PFSK-1 (cell line): ENCODE data around the gene ARHGAP15.

ENCODE experiments used
- FOXP2 ChIP-seq: optimal IDR thresholded peaks from 2 replicates; pipeline ENCODE3; 2011; ENCODE audit warnings: borderline replicate concordance, control low read depth, inconsistent platforms; ENCODE audit not compliant: insufficient read depth; ENCODE audit errors: extremely low read length, extremely low read depth
- POLR2AphosphoS5 ChIP-seq: IDR thresholded peaks from 2 replicates; pipeline ENCODE4 v1.6.1; 2012; ENCODE audit warnings: low read depth, mild to moderate bottlenecking, control low read depth, low read length, moderate library complexity
- SIN3A ChIP-seq: IDR thresholded peaks from 2 replicates; pipeline ENCODE4 v1.6.1; 2012; ENCODE audit warnings: mild to moderate bottlenecking, low read length, moderate library complexity, borderline replicate concordance; ENCODE audit not compliant: insufficient read depth
- TAF1 ChIP-seq: IDR thresholded peaks from 2 replicates; pipeline ENCODE4 v1.6.1; 2012; ENCODE audit warnings: low read length, control low read depth, borderline replicate concordance; ENCODE audit not compliant: insufficient read depth
- TF ChIP-seq, protein P1 (sequence below), 2 experiments: IDR thresholded peaks; 2 replicates each; pipeline versions ENCODE4 v1.6.1 to v1.8.0; 2011 to 2012; ENCODE audit warnings: low read depth in 2 of 2, low read length in 2 of 2, control low read depth in 1 of 2, inconsistent platforms in 1 of 2, mild to moderate bottlenecking in 1 of 2, moderate library complexity in 1 of 2; ENCODE audit not compliant: insufficient read depth in 1 of 2

ARHGAP15 gene

DNA sequence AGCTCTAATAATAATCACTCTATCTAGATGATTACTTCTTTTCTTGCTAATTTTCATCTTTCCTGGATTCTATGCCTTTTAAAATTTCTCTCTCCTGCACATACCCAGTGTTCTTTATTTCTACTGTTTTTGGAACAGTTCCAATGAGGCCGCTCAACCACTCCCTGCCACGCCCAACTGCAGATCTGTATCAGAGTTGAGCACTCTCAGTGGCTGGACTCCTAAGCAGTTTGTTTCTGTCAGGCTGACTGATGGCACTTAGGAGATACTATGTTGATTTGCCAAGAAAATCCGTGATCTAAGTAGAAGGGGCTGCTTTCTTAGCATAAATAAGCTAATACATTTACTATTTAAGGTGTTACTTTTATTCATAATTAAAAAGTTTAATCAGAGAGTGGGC lies 192.8 kb downstream of the ARHGAP15 start:
- TF ChIP-seq SIN3A (no peak), POLR2AphosphoS5 (no peak)

DNA sequence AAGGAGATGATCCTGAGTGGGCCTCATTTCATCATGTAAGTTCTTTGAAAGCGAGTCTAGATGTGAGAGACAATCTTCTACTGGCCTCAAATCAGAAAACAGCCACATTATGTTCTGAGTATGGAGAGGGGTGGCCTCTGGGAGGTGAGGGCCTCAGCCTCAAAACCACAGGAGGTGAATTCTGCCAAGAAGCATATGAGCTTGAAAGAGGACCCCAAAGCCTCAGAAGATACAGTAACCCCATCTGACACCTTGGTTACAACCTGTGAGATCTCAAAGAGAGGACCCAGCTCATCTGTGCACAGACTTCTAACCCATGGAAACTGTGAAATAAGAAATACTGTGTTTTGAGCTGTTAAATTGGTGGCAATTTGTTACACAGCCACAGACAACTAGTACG lies 200.1 kb downstream of the ARHGAP15 start:
- TF ChIP-seq TAF1 (no peak), POLR2AphosphoS5 (no peak), FOXP2 (no peak), SIN3A (no peak)
- TF ChIP-seq, protein P1, sequence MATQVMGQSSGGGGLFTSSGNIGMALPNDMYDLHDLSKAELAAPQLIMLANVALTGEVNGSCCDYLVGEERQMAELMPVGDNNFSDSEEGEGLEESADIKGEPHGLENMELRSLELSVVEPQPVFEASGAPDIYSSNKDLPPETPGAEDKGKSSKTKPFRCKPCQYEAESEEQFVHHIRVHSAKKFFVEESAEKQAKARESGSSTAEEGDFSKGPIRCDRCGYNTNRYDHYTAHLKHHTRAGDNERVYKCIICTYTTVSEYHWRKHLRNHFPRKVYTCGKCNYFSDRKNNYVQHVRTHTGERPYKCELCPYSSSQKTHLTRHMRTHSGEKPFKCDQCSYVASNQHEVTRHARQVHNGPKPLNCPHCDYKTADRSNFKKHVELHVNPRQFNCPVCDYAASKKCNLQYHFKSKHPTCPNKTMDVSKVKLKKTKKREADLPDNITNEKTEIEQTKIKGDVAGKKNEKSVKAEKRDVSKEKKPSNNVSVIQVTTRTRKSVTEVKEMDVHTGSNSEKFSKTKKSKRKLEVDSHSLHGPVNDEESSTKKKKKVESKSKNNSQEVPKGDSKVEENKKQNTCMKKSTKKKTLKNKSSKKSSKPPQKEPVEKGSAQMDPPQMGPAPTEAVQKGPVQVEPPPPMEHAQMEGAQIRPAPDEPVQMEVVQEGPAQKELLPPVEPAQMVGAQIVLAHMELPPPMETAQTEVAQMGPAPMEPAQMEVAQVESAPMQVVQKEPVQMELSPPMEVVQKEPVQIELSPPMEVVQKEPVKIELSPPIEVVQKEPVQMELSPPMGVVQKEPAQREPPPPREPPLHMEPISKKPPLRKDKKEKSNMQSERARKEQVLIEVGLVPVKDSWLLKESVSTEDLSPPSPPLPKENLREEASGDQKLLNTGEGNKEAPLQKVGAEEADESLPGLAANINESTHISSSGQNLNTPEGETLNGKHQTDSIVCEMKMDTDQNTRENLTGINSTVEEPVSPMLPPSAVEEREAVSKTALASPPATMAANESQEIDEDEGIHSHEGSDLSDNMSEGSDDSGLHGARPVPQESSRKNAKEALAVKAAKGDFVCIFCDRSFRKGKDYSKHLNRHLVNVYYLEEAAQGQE (IDR thresholded peaks at IDR 0.05; ENCODE audit: insufficient read depth in 1 of 2, low read depth in 2 of 2, low read length in 2 of 2) = no peak

DNA sequence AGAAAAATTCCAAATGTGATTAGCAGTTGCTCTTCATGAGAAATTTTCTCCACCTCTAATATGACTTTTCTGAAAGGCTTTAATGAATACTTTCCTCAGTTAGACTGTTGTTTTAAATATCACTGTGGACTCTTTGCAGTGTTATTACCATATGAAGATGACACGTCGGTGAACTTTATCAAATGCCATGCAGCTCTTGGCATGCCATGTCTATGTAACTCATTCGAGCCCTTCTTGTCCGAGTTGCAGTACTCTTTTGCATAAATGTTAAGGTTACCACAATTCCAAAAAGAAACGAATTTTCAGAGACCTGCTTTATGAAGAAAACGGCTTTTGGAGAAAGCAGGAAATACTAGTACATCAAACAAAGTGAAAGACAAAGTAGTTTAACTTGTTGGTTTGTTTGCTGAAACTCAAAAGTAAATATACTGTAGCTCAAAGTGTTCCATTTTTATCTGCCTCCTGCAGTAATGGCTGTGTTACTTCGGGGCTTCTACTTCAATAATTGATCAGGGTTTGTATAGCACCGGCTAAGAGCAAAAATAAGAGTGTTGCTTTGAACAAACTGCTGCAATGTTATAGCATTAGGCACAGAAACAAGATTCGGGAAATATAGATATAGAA lies 204.1 kb downstream of the ARHGAP15 start:
- TF ChIP-seq POLR2AphosphoS5 (no peak), TAF1 (no peak), FOXP2 (no peak), SIN3A (no peak)
- TF ChIP-seq, protein P1 (IDR thresholded peaks at IDR 0.05; ENCODE audit: insufficient read depth in 1 of 2, low read depth in 2 of 2, low read length in 2 of 2) = no peak

DNA sequence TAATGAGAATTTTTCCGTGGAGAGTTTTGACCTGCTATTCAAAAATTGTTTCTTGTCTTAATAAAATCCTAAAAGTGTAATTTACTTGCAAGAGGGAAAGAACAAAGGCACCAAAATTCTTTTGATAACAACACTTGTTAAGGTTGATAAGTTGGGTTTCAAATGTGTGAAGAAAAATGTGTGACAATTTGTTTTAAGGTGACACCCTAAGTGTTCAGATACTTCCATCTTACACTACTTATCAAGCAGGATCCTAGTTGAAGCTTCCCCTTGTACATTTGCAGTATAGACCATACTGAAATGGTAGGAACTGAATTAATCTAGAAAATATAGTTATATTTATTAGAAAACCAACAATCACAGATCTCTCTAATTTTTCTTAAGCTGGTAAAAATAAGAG lies 204.6 kb downstream of the ARHGAP15 start:
- TF ChIP-seq POLR2AphosphoS5 = no peak
- no peak for TF ChIP-seq FOXP2
- no peak for TF ChIP-seq TAF1
- TF ChIP-seq, protein P1 (IDR thresholded peaks at IDR 0.05; ENCODE audit: insufficient read depth in 1 of 2, low read depth in 2 of 2, low read length in 2 of 2) = no peak
- TF ChIP-seq SIN3A = no peak

DNA sequence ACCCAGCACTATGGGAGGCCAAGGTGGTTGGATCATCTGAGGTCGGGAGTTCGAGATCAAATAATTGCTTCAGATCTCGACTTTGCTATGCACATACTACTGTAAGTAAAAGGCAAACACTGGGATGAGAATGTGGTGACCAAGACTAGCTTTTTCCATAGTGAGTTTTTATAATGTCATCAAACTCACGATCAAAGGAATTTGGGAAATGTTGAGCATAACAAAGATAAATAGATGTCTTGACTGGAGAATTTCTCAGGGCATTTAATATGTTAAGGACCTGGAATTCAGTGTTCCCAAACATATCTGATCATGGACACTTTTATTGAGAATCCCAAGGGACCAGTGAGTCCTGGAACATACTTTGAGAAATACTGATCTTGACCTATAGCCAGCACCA lies 205.6 kb downstream of the ARHGAP15 start:
- TF ChIP-seq FOXP2 = no peak
- TF ChIP-seq SIN3A = no peak
- no peak for TF ChIP-seq POLR2AphosphoS5
- no peak for TF ChIP-seq TAF1
- TF ChIP-seq, protein P1 (IDR thresholded peaks at IDR 0.05; ENCODE audit: insufficient read depth in 1 of 2, low read depth in 2 of 2, low read length in 2 of 2) = no peak
